NCI-H510A treated with DMSO at 0.1 percent for 48 hours (cell line): Measurements from ENCODE around the gene MOK.

Source experiments
- DNase-seq: peaks from one replicate; lab custom pipeline; 2025; lab: John Stamatoyannopoulos, UW

MOK gene

GRCh38 chr14:102203382-102203781 lies 101.6 kb downstream of the MOK start:
- no peak for DNase-seq

- DNase-seq: no peak
Observed at GRCh38 chr14:102202944-102203343, 102.0 kb downstream of the MOK start.

- no peak for DNase-seq
Observed at GRCh38 chr14:102201776-102202175, 103.2 kb downstream of the MOK start.

- no peak for DNase-seq
Observed at GRCh38 chr14:102201353-102201738, 103.6 kb downstream of the MOK start.

GRCh38 chr14:102200690-102201352 lies 104.1 kb downstream of the MOK start:
- no peak for DNase-seq

GRCh38 chr14:102197317-102197853 lies 107.6 kb downstream of the MOK start:
- no peak for DNase-seq

- DNase-seq: no peak
Observed at GRCh38 chr14:102196902-102197230, 108.1 kb downstream of the MOK start.

DNA sequence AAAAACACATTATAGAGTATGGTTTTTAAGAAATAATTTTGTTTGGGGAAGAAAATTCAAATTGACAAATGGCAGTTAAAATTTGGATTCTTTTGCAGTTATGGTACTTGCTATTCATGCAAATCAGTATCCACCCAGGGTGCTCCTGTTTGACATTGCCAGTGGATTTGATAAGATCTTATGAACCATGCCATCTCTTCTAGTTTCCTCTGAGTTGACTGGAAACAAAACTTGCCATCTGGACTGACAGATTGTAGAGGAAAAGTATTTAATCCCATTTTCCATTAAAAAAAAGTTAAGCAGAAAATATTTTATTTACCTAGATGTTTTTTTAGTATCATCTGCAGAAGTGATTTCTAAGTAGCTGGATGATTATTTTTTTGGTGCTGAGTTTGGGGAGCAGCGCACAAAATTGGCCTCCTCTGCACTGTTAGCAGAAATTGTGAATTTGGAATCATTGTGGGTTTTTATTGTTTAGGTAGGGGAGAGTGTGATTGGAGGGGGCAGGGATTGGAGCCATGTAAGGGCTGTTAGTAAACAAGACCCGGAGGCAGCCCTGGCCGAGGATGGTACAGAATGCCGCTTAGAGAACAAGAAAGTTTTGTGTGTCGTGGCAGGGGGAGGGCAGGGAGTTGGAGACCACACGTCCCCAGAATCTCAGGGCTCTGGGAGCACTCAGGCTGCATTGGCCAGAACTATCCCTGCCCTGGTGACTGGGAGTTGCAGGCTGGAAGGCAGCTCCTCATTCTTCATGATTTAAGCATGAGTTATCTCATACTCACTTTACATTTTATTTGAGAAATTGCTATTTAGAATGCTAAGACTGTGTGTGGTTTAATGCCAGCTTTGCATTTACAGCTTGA lies 108.7 kb downstream of the MOK start:
- DNase-seq: no peak

DNA sequence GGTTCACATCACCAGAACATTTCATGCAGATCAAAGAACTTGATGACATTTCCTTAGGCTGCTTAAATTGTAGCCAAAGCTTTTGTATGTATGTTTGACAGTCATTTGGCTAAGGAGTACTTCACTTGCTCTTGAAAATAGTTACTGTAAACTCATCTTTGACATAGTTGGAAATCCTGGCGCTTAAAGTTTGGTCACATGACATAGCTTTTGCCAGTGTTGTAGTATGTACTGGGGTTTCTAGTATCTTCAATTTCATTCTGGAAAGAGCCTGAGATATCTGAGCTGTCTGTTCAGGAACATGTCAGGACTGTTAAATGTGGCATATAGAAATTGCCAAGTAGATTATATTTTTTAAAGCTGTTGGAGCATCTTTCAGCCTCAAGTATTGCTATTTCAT lies 109.5 kb downstream of the MOK start:
- DNase-seq: no peak

DNA sequence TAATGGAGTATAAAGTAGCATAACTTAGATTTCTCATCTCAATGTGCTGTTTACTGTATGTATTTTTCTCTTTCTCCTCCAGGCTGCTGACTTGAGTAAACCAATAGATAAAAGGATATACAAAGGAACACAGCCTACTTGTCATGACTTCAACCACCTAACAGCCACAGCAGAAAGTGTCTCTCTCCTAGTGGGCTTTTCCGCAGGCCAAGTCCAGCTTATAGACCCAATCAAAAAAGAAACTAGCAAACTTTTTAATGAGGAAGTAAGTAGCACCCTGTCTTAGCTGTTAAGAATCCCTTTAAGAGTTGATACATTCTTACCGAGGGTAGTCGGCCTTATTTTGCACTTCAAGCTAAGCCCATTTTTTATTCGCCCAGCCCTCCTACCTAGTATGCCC lies 110.1 kb downstream of the MOK start:
- no peak for DNase-seq

- DNase-seq: no peak
Observed at GRCh38 chr14:102192840-102193502, 112.0 kb downstream of the MOK start.

DNA sequence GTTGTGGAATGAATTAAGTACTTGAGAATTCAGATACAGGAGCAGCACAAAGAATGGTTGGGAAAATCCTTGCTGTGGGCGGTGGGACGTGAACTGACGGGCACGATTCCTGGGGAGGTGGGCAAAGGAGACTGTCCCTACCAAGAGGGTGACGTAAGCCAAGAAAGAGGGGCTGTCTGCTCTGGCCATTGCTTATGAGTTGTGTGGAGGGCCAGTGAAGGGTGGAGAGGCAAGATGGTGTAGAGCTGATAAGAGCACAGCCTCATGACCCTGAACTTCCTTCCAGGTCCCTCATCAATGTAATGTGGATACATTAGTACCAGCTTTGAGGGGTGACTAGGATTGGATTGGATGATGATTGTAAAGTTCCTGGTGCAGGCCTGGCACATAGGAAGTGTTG lies 115.1 kb downstream of the MOK start:
- no peak for DNase-seq

- no peak for DNase-seq
Observed at GRCh38 chr14:102188187-102188586, 116.8 kb downstream of the MOK start.

DNA sequence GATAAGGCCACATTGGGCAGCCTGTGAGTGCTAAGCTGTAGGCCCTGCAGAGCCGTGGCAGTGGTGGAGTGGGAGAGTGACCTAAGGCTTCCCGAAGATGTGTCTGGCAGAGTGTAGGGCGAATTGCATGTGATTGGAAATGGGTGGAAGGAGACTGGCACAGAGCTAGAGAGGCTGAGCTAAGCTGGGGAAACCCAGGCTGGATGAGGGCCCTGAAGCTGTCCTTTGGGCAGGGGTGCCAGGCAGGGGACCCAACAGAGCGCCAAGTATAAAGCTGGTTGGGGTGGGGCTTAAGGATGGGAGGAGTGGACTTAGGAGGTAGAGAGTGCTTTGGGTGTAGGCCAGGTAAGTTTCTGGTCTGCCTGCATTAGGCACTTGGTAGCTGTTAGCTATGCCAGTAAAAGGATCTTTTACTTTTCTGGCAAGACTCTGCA lies 117.4 kb downstream of the MOK start:
- DNase-seq: no peak

GRCh38 chr14:102187044-102187443 lies 117.9 kb downstream of the MOK start:
- DNase-seq: peak; percentile 19

DNA sequence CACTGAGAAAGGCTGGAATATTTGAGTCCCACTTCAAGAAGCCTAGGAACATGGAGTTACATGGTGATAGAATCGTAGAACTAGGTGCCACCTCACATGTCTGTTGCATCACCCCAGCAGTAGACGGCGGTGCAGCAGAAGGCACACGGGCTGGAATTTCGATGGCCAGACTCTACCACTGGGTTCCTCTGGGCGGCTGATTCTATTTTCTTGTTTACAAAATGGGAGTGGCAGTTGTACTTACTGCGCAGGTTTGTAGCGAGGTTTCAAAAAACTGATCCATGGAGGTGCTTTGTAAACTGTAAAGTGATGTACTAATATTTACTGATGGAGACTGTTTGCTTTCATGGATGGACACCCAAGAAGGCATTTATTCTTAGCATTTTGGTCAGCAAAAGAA lies 119.6 kb downstream of the MOK start:
- DNase-seq: peak; percentile 85

DNA sequence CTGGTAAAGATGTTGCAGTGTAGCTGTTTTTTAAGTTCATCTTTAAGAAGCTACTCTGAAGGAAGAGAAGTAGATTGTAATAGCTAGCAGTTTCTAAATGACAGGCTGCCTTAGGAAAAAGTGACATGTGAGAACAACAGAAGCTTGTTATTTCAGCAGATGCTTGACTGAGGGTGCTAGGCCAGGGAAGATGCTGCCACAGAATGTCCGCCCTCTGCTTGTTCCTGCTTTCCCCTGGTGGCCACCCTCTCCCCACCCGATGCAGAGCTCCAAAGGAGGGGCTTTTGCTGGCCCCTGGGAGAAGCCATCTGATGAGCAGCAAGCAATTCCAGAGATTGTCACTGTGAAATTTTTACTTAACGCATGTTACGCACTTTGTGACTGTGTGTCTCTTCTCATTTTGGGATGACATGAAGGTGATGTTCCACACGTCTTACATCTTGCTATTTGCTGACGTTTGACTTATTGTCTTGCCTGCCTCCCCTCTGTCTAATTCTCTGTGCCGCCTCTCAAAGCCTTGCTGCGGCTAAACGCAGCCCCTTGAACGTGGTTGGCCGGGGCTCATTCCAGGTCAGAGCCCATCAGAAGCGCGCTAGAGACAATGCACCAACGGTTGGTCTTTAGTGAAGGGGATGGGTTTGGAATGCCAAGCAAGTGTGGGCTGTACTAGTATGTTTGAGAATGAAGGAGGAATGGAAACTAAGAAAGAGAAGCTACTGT lies 120.5 kb downstream of the MOK start:
- DNase-seq: no peak

- DNase-seq: no peak
Observed at GRCh38 chr14:102183886-102184285, 121.1 kb downstream of the MOK start.

- DNase-seq: no peak
Observed at GRCh38 chr14:102182936-102183619, 121.9 kb downstream of the MOK start.

- no peak for DNase-seq
Observed at GRCh38 chr14:102182190-102182589, 122.8 kb downstream of the MOK start.

DNA sequence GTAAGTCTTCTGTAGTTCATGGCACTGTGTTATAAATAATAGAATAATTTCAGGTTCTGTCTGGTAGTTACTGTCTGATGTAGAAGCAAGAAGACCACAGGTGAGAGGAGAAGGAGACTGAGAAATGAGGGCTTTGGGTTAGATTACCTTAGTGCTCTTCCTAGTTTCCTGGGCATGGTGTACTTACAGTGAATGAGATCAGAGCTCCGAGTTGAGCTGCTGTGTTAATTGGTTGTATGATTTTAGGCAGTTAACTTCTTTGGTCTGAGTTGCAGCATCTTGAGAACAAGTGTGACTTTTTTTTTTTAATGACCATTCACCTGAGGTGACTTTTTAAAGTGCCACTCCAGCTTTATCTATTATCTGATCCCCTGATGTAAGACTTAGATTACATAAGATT lies 123.8 kb downstream of the MOK start:
- no peak for DNase-seq
